Ramos (cell line): ENCODE results near the gene FRAT2.

ENCODE experiments used
- in situ Hi-C: fragments of 300-500 bp; cut with MboI; formaldehyde crosslinking; loops from one replicate; pipeline ENCODE4 v1.14.3; 2022; ENCODE audit warnings: low sequenced_read_pairs; ENCODE audit not compliant: unreplicated experiment

The FRAT2 gene

GRCh38 chr10:97334370-97335175 lies at the start of gene FRAT2:
TSS of gene FRAT2 (minus strand) at chr10:97334729. CDS start at chr10:97334572, 157 bp downstream.
- in situ Hi-C loops: no loop called here

DNA sequence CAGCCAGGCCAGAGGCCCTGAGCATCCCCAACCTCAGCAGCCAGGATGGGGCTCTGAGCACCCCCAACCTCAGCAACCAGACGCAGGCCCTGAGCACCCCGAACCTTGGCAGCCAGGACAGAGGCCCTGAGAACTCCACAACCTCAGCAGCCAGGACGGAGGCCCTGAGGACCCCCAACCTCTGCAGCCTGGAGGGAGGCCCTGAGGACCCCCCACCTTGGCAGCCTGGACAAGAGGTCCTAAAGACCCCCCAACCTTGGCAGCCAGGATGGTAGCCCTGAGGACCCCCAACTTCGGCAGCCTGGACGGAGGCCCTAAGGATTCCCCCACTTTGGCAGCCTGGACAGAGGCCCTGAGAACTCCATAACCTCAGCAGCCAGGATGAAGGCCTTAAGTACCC lies 49.6 kb upstream of the FRAT2 start:
- in situ Hi-C loops: no loop called here

GRCh38 chr10:97383159-97383558 lies 48.6 kb upstream of the FRAT2 start:
- in situ Hi-C loops: no loop called here

- in situ Hi-C loops: no loop called here
Measured at GRCh38 chr10:97381626-97382025, 47.1 kb upstream of the FRAT2 start.

- in situ Hi-C loops: no loop called here
Measured at GRCh38 chr10:97380516-97380915, 46.0 kb upstream of the FRAT2 start.

GRCh38 chr10:97378933-97379921 lies 44.7 kb upstream of the FRAT2 start:
- in situ Hi-C loops: no loop called here

GRCh38 chr10:97376413-97376812 lies 41.9 kb upstream of the FRAT2 start:
- in situ Hi-C loops: no loop called here

- in situ Hi-C loops: no loop called here
Measured at GRCh38 chr10:97373456-97373855, 38.9 kb upstream of the FRAT2 start.

- in situ Hi-C loops: no loop called here
Measured at GRCh38 chr10:97372233-97372875, 37.8 kb upstream of the FRAT2 start.

DNA sequence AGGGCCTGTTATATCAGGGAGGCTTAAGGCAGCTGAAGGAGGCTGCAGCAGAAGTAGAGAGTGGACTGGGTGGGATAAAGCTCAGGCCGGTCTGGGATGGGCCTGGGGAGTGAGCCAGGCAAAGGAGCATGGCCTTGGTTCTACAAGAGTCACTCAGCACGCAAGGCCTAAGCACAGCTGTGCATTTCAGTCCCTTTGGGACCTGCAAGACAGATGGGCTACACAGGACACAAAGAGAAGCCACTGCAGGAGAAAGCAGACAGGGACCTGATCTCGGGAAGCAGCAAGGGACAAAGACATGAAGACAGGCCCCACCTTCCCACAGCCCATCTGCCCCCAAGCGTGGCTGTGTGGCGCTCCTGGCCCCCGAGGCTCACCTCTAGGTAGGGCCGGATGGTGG lies 37.2 kb upstream of the FRAT2 start:
- in situ Hi-C loops: no loop called here

- in situ Hi-C loops: no loop called here
Measured at GRCh38 chr10:97367126-97367649, 32.7 kb upstream of the FRAT2 start.

DNA sequence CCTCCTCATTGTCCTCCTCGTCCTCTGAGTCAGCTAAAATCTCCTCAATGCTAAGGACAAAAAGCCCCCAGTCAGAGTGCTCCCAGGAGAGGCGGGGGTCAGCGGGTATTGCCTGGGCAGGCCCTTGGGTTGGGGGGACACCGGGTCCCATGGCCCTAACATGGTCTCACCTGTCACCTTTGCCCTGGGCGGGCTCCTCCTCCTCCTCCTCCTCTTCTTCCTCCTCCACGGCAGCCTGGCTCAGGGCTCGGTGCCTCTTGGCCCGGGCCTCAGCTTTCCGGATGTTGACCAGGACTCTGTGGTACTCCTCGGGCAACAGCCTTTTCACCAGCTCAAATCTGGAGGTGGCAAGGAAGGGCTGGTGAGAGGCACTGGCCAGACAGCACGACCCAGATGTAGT lies 32.0 kb upstream of the FRAT2 start:
- in situ Hi-C loops: no loop called here

DNA sequence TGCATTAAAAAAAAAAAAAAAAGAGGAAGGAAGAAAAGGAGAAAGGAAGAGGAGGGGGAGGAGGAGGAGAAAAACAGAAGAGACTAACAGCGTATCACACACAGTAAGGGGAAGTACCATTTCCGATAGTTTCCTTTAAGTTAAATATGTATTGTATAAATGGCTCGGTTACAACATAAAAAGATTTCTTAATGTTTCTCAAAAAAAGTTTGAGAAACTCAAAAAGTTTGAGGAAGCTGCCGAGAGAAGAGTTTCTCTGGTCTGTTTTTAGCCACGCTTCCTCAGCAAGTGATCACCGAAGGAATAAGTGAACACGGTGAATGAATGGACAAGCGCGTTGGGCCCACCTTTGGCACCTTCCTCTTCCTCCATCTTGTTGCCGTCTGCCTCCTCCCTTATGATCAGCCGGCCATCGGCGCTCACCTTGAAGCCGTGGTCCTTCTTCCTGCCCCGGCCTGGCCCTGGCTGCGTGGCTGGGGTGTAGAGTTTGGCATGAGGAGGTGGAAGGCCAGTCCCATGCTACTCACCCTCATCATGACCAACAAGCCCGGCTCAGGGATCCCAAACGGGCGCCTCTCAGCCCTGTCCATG lies 31.3 kb upstream of the FRAT2 start:
- in situ Hi-C loops: no loop called here

GRCh38 chr10:97363071-97363470 lies 28.5 kb upstream of the FRAT2 start:
- in situ Hi-C loops: no loop called here

DNA sequence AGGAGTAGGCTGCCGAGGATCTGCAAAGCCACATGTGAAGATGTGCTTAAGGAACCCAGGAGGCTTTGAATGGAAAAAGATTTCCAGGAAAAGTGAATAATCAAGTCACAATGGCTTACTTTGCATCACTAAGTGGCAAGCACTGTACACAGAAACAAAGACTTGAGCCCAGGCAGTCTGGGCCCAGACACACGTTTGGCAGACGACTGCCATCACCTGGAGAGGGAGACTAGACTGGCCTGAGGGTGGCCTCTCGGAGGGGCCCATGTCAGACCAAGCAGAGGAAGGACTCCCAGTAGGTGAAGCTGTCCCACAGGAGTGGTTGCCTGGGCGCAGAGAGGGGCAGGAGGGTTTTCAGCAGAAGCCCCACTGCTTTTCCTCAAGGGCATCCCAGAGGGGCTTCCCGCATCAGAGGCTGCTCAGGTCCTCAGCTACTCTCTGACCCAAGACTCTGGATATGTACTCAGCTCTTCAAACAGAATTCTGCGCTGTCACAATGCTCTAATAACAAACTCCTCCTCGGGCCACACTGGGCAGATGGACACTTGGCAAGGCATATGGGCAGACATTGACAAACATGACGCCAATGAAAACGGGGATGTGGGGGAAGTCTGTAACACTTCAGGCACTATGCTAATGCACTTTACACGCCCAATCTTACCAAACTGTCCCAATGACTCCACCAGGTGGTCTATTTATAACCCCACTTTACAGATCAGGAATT lies 27.9 kb upstream of the FRAT2 start:
- in situ Hi-C loops: no loop called here

GRCh38 chr10:97361537-97361901 lies 27.0 kb upstream of the FRAT2 start:
- in situ Hi-C loops: no loop called here

- in situ Hi-C loops: no loop called here
Measured at GRCh38 chr10:97360705-97361536, 26.4 kb upstream of the FRAT2 start.

- in situ Hi-C loops: no loop called here
Measured at GRCh38 chr10:97358781-97359180, 24.3 kb upstream of the FRAT2 start.

GRCh38 chr10:97358349-97358748 lies 23.8 kb upstream of the FRAT2 start:
- in situ Hi-C loops: no loop called here
